Measurements from ENCODE around the gene CDH18.

- TF ChIP-seq CTCF (IDR thresholded peaks at IDR 0.05; ENCODE audit: insufficient read depth, low read length) = no peak
- no peak for TF ChIP-seq REST (IDR thresholded peaks at IDR 0.05; ENCODE audit: insufficient replicate concordance, low read depth)
- TF ChIP-seq POLR2AphosphoS5 (IDR thresholded peaks at IDR 0.05; ENCODE audit: low read depth) = no peak
- no peak for TF ChIP-seq GABPA (IDR thresholded peaks at IDR 0.05; ENCODE audit: low read depth)
Measured at GRCh38 chr5:19690978-19691377, 297.0 kb downstream of the CDH18 start.

All from HL-60 (cell line).